SK-N-SH treated with all-trans-retinoic acid at 6 μM for 48 hours (cell line): ENCODE data around the gene KCNK17.

Source experiments
- ATAC-seq: fragments of 200-7000 bp; cut with Tn5 transposase; 3 replicates; pipeline ENCODE4 v1.9.1; 2020; ENCODE audit warnings: mild to moderate bottlenecking, moderate library complexity
- ARNTL ChIP-seq: fragments of 450-650 bp; formaldehyde crosslinking; IDR thresholded peaks from 2 replicates; pipeline ENCODE4 v1.5.0; 2020; ENCODE audit warnings: low read depth, mild to moderate bottlenecking, moderate library complexity, borderline replicate concordance
- CSDC2 ChIP-seq: fragments of 250-450 bp; sonication (Bioruptor Pico); IDR thresholded peaks from 2 replicates; pipeline ENCODE4 v1.5.0; 2020; ENCODE audit warnings: mild to moderate bottlenecking, moderate library complexity
- ESRRG ChIP-seq: fragments of 250-450 bp; sonication (Bioruptor Pico); IDR thresholded peaks from 2 replicates; pipeline ENCODE4 v1.6.1; 2021; ENCODE audit warnings: mild to moderate bottlenecking
- GLIS3 ChIP-seq: fragments of 250-450 bp; sonication (Bioruptor Pico); IDR thresholded peaks from 2 replicates; pipeline ENCODE4 v1.5.0; 2020; ENCODE audit warnings: mild to moderate bottlenecking, moderate library complexity
- ISL1 ChIP-seq: fragments of 250-450 bp; sonication (Bioruptor Pico); IDR thresholded peaks from 2 replicates; pipeline ENCODE4 v2.1.2; 2022; ENCODE audit warnings: mild to moderate bottlenecking, moderate library complexity
- OSR1 ChIP-seq: fragments of 250-450 bp; sonication (Bioruptor Pico); IDR thresholded peaks from 2 replicates; pipeline ENCODE4 v1.8.0; 2022; ENCODE audit warnings: moderate library complexity, mild to moderate bottlenecking, inconsistent platforms
- PPARA ChIP-seq: fragments of 250-450 bp; sonication (Bioruptor Pico); IDR thresholded peaks from 2 replicates; pipeline ENCODE4 v1.5.0; 2020; ENCODE audit warnings: mild to moderate bottlenecking, borderline replicate concordance
- RARB ChIP-seq: fragments of 250-450 bp; sonication (Bioruptor Pico); IDR thresholded peaks from 2 replicates; pipeline ENCODE4 v1.8.0; 2021; ENCODE audit warnings: mild to moderate bottlenecking, moderate library complexity
- SNAI2 ChIP-seq: fragments of 250-450 bp; sonication (Bioruptor Pico); IDR thresholded peaks from 2 replicates; pipeline ENCODE4 v1.5.0; 2020; ENCODE audit warnings: mild to moderate bottlenecking, moderate library complexity
- TCF4 ChIP-seq: fragments of 250-450 bp; sonication (Bioruptor Pico); IDR thresholded peaks from 2 replicates; pipeline ENCODE4 v1.8.0; 2021; ENCODE audit warnings: mild to moderate bottlenecking, moderate library complexity, borderline replicate concordance
- ZC3H10 ChIP-seq: fragments of 250-450 bp; sonication (Bioruptor Pico); IDR thresholded peaks from 2 replicates; pipeline ENCODE4 v1.5.1; 2021; ENCODE audit warnings: mild to moderate bottlenecking, moderate library complexity
- ZFP3 ChIP-seq: fragments of 250-450 bp; sonication (Bioruptor Pico); IDR thresholded peaks from 2 replicates; pipeline ENCODE4 v1.5.0; 2020; ENCODE audit warnings: mild to moderate bottlenecking, moderate library complexity
- ZNF565 ChIP-seq: fragments of 450-650 bp; formaldehyde crosslinking; conservative IDR thresholded peaks from 2 replicates; pipeline ENCODE4 v1.5.0; 2020; ENCODE audit warnings: low read depth, mild to moderate bottlenecking, moderate library complexity
- ZNF70 ChIP-seq: fragments of 450-650 bp; formaldehyde crosslinking; IDR thresholded peaks from 2 replicates; pipeline ENCODE4 v1.5.0; 2020; ENCODE audit warnings: mild to moderate bottlenecking, moderate library complexity
- TF ChIP-seq, protein P1 (sequence below): fragments of 250-450 bp; sonication (Bioruptor Pico); IDR thresholded peaks from 2 replicates; pipeline ENCODE4 v1.8.0; 2020; ENCODE audit warnings: mild to moderate bottlenecking, moderate library complexity, borderline replicate concordance
- TF ChIP-seq, protein P2 (sequence below): fragments of 250-450 bp; sonication (Bioruptor Pico); IDR thresholded peaks from 2 replicates; pipeline ENCODE4 v1.5.1; 2021; ENCODE audit warnings: mild to moderate bottlenecking, moderate library complexity
- TF ChIP-seq, protein P3 (sequence below): fragments of 250-450 bp; sonication (Bioruptor Pico); IDR thresholded peaks from 2 replicates; pipeline ENCODE4 v1.5.0; 2020; ENCODE audit warnings: mild to moderate bottlenecking, moderate library complexity
- TF ChIP-seq, protein P4 (sequence below): fragments of 250-450 bp; sonication (Bioruptor Pico); IDR thresholded peaks from 2 replicates; pipeline ENCODE4 v1.8.0; 2021; ENCODE audit warnings: low read depth, mild to moderate bottlenecking, moderate library complexity, borderline replicate concordance
- TF ChIP-seq, protein P5 (sequence below): fragments of 250-450 bp; sonication (Bioruptor Pico); IDR thresholded peaks from 2 replicates; pipeline ENCODE4 v1.5.1; 2020; ENCODE audit warnings: low read depth, mild to moderate bottlenecking, moderate library complexity

The KCNK17 gene

DNA sequence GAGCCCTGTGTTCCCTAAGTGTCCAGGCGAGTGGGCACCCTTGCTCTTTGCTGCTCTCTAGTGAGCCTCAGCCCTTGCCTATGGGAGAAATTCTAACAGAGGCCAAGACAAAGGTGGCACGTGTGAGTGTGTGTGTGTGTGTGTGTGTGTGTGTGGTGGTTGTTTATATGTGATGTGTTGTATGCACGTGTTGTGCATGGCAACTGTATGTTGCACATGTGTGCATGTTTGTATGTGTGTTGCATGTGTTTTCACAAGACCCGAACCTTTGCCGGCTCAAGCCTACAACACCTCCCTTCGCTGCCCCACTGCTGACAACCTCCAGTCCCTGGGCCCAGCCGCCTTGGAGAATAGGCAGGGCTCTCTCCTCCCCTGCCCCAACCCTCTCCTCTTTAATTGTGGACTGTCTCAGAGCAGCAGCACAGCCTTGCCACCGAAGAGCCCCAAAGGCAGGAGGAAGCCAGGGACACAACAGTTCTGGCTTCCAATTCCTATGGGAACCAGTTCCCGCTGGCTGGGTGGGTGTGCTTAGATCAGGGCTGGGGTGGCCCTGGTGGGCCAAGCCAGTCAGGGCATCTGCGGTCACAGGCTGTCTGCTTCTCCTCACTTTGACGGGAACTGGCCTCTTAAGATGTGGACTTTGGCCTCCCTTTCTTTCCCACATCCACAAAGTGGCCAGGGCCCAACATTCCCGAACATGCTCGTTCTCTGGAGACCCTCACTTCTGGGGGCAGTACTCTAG lies 5.6 kb upstream of the KCNK17 start:
- no peak for ATAC-seq
- TF ChIP-seq ISL1 (CRISPR knock-in tag): no peak
- TF ChIP-seq ZFP3: no peak
- no peak for TF ChIP-seq ZNF565
- TF ChIP-seq CSDC2: no peak
- TF ChIP-seq ZNF70 (CRISPR knock-in tag): no peak
- TF ChIP-seq, protein P1, sequence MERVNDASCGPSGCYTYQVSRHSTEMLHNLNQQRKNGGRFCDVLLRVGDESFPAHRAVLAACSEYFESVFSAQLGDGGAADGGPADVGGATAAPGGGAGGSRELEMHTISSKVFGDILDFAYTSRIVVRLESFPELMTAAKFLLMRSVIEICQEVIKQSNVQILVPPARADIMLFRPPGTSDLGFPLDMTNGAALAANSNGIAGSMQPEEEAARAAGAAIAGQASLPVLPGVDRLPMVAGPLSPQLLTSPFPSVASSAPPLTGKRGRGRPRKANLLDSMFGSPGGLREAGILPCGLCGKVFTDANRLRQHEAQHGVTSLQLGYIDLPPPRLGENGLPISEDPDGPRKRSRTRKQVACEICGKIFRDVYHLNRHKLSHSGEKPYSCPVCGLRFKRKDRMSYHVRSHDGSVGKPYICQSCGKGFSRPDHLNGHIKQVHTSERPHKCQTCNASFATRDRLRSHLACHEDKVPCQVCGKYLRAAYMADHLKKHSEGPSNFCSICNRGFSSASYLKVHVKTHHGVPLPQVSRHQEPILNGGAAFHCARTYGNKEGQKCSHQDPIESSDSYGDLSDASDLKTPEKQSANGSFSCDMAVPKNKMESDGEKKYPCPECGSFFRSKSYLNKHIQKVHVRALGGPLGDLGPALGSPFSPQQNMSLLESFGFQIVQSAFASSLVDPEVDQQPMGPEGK (CRISPR knock-in tag): no peak
- TF ChIP-seq RARB (CRISPR knock-in tag): no peak
- TF ChIP-seq, protein P2, sequence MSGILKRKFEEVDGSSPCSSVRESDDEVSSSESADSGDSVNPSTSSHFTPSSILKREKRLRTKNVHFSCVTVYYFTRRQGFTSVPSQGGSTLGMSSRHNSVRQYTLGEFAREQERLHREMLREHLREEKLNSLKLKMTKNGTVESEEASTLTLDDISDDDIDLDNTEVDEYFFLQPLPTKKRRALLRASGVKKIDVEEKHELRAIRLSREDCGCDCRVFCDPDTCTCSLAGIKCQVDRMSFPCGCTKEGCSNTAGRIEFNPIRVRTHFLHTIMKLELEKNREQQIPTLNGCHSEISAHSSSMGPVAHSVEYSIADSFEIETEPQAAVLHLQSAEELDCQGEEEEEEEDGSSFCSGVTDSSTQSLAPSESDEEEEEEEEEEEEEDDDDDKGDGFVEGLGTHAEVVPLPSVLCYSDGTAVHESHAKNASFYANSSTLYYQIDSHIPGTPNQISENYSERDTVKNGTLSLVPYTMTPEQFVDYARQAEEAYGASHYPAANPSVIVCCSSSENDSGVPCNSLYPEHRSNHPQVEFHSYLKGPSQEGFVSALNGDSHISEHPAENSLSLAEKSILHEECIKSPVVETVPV (CRISPR knock-in tag): no peak
- TF ChIP-seq, protein P3, sequence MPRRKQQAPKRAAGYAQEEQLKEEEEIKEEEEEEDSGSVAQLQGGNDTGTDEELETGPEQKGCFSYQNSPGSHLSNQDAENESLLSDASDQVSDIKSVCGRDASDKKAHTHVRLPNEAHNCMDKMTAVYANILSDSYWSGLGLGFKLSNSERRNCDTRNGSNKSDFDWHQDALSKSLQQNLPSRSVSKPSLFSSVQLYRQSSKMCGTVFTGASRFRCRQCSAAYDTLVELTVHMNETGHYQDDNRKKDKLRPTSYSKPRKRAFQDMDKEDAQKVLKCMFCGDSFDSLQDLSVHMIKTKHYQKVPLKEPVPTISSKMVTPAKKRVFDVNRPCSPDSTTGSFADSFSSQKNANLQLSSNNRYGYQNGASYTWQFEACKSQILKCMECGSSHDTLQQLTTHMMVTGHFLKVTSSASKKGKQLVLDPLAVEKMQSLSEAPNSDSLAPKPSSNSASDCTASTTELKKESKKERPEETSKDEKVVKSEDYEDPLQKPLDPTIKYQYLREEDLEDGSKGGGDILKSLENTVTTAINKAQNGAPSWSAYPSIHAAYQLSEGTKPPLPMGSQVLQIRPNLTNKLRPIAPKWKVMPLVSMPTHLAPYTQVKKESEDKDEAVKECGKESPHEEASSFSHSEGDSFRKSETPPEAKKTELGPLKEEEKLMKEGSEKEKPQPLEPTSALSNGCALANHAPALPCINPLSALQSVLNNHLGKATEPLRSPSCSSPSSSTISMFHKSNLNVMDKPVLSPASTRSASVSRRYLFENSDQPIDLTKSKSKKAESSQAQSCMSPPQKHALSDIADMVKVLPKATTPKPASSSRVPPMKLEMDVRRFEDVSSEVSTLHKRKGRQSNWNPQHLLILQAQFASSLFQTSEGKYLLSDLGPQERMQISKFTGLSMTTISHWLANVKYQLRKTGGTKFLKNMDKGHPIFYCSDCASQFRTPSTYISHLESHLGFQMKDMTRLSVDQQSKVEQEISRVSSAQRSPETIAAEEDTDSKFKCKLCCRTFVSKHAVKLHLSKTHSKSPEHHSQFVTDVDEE (CRISPR knock-in tag): no peak

DNA sequence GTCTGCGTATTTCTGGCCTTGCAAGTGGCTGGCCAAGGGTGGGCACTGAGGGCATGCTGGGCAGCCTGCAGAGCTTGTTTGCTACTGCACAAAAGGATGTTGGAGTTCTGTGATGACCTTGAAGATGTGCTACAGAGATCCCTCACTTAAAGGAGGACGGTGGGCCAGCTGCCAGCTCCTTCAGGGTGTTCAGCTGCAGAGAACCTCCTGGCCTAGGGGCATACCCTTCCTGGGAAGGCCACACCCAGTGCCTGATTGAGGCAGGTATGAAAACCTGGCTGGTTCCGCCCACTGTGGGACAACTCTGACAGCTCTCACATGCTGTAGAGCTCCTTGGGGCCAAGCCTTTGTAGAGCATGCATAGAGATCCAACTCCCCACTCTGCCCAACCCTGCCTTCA lies 3.0 kb upstream of the KCNK17 start:
- TF ChIP-seq, protein P3 (CRISPR knock-in tag): no peak
- TF ChIP-seq ESRRG (CRISPR knock-in tag): no peak
- TF ChIP-seq GLIS3: no peak
- no peak for ATAC-seq

DNA sequence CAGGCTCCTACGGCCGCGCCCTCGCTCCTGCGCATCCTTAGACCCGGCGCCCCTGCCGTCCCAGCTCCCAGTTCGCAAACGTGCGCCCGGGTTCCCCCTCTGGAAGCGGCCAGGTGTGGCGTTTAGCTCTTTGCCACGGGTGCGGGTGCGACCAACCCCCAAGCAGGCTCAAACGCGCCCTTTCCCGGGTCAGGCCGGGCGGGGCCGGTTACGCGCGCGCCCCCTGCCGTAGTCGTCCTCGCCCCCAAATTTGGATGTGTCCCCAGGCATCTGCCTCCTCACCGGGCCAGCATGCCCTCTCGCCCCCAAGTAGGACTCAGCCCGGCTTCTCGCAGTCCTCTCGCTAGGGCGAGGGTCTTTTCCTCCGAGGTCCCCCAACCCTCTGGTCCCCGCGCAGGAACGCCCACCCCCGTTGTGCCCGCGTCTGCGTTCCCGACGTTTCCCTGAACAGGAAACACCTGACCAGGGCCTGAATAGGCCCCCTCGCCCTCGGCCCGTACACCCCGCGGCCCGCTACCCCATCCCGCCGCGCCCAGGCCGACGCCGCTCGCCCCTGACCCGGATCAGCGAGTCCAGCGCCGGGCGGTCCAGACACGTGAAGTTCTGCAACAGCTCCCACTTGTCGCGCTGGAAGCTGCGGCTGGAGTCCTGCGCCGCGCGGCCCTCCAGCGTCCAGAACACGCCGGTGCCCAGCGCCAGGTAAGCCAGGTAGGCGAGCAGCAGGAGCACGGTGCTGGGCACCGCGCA lies 520 bp downstream of the KCNK17 start:
- no peak for ATAC-seq
- no peak for TF ChIP-seq GLIS3
- TF ChIP-seq, protein P2 (CRISPR knock-in tag): no peak
- no peak for TF ChIP-seq ZC3H10 (CRISPR knock-in tag)
- no peak for TF ChIP-seq OSR1 (CRISPR knock-in tag)
- no peak for TF ChIP-seq ARNTL (CRISPR knock-in tag)
- TF ChIP-seq ZNF565: no peak
- no peak for TF ChIP-seq RARB (CRISPR knock-in tag)
- TF ChIP-seq ISL1 (CRISPR knock-in tag): no peak
- no peak for TF ChIP-seq ESRRG (CRISPR knock-in tag)
- TF ChIP-seq ZNF70 (CRISPR knock-in tag): no peak
- TF ChIP-seq, protein P4, sequence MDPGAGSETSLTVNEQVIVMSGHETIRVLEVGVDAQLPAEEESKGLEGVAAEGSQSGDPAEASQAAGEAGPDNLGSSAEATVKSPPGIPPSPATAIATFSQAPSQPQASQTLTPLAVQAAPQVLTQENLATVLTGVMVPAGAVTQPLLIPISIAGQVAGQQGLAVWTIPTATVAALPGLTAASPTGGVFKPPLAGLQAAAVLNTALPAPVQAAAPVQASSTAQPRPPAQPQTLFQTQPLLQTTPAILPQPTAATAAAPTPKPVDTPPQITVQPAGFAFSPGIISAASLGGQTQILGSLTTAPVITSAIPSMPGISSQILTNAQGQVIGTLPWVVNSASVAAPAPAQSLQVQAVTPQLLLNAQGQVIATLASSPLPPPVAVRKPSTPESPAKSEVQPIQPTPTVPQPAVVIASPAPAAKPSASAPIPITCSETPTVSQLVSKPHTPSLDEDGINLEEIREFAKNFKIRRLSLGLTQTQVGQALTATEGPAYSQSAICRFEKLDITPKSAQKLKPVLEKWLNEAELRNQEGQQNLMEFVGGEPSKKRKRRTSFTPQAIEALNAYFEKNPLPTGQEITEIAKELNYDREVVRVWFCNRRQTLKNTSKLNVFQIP (CRISPR knock-in tag): no peak
- TF ChIP-seq PPARA (CRISPR knock-in tag): no peak
- no peak for TF ChIP-seq CSDC2
- TF ChIP-seq, protein P5, sequence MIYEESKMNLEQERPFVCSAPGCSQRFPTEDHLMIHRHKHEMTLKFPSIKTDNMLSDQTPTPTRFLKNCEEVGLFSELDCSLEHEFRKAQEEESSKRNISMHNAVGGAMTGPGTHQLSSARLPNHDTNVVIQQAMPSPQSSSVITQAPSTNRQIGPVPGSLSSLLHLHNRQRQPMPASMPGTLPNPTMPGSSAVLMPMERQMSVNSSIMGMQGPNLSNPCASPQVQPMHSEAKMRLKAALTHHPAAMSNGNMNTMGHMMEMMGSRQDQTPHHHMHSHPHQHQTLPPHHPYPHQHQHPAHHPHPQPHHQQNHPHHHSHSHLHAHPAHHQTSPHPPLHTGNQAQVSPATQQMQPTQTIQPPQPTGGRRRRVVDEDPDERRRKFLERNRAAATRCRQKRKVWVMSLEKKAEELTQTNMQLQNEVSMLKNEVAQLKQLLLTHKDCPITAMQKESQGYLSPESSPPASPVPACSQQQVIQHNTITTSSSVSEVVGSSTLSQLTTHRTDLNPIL: no peak
- TF ChIP-seq ZFP3: no peak
- no peak for TF ChIP-seq TCF4
- TF ChIP-seq SNAI2 (CRISPR knock-in tag): no peak
- TF ChIP-seq, protein P1 (CRISPR knock-in tag): no peak
